ENCODE data around the gene DHRS11.
A peak's percentile ranks its signal among the peaks of the same experiment; 100 is the strongest.

DNA sequence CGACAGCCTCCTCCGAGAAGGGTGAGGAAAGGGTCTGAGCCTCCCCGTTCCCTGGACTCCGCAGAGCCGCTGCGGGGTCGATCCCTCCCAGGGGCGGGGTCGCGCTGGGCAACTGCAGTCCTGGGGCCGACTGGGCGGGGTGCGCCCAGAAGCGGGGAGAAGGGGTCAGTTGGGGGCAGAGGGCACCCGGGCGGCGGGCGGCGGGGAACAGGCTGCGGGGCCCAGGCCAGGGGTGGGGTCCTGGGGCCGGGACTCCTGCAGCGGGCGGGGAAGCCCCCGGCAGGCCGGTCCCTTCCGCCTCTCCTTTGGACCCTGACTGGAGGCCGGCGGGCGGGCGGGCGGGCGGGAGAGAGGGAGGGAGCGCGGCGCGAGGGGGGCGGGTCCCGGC is 46.6 kb upstream of the DHRS11 start:
- TF ChIP-seq, protein P1, sequence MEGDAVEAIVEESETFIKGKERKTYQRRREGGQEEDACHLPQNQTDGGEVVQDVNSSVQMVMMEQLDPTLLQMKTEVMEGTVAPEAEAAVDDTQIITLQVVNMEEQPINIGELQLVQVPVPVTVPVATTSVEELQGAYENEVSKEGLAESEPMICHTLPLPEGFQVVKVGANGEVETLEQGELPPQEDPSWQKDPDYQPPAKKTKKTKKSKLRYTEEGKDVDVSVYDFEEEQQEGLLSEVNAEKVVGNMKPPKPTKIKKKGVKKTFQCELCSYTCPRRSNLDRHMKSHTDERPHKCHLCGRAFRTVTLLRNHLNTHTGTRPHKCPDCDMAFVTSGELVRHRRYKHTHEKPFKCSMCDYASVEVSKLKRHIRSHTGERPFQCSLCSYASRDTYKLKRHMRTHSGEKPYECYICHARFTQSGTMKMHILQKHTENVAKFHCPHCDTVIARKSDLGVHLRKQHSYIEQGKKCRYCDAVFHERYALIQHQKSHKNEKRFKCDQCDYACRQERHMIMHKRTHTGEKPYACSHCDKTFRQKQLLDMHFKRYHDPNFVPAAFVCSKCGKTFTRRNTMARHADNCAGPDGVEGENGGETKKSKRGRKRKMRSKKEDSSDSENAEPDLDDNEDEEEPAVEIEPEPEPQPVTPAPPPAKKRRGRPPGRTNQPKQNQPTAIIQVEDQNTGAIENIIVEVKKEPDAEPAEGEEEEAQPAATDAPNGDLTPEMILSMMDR (IDR thresholded peaks at IDR 0.05) = no peak
- TF ChIP-seq POLR2A (IDR thresholded peaks at IDR 0.05) (peak; percentile 60), POLR2AphosphoS5 (IDR thresholded peaks at IDR 0.05) (no peak), EP300 (IDR thresholded peaks at IDR 0.05; ENCODE audit: low read depth) (no peak)
